ENCODE measurements around the gene TOGARAM2. TPM values are rescaled to one million over a fixed set of nuclear protein-coding genes. Genes with fewer than 3 reads are reported as not detected.

TOGARAM2 gene
- 4.3 and 6.4 TPM in 2 replicates for total RNA-seq

- intact Hi-C loops (cut with micrococcal nuclease): no loop called here
Measured at GRCh38 chr2:28981016-28981441, at the start of gene TOGARAM2. TSS of gene TOGARAM2 (plus strand) at chr2:28981298. CDS start at chr2:28994835, 13,537 bp downstream.

DNA sequence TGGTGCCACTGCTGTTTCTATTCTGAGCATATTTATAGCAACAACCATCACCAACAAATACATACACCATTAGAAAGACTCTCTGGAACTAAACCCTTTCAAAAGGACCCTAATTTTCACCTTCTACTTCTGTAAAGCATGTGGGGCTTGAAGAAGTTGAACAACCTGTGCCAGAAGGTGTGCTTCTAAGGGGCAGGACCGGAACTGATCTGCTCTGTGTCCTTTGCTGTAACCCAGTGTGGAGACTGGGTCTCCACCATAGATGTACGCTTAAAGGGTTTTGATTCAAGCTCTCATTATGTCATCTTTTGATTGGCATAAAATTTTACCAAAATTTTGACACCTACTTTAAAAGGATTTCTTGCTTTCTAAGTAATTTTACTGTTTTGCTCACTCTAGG is 46.3 kb upstream of the TOGARAM2 start:
- intact Hi-C loops (cut with micrococcal nuclease): no loop called here

DNA sequence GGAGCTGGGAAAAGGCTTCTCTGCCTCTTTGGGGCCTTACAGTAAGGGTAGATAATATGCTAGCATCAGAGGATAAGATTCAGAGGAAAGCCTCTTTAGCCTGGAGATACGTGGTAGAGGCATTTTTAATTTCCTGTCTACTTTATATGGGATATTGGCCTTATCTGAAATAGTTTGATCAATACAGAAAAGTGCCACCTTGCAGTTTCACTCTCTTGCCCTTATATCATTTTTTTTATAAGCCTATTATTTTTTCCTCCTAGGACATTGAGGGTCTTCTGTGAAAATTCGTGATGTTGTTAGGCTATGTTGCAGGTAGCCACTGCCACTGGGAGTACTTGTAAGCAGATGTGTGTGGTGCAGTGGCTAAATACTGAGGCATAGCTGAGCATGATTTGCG is 40.1 kb upstream of the TOGARAM2 start:
- intact Hi-C loops (cut with micrococcal nuclease): no loop called here

DNA sequence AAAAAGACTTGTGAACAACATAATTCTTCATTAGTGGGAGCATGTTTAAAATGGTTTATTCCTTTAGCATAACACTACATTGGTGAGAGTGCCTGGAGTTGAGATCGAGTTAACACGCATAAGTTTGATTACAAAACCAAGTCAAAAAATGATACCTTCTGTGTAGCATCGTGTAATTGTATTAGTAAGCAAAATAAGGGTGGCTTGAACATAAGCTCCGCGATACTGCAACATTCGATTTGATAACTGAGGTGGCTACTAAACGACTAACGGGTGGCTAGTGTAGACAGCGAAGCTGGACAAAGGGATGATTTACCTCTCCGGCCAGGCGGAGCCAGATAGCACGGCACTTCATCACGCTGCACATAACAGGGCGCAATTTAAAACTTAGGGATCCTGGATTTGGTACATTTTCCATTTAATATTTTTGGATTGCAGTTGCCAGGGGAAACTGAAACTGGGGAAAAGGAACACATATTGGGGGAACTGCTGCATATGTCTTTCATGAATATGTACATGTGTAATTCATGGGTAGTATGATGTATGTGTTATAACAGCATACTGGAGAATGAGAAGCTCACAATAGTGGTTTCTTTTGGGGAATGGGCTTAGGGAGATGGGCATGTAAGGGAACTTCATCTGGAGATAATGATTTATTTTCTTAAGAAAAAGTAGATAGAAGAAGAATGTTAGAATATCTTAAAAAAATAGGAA is 36.4 kb upstream of the TOGARAM2 start:
- intact Hi-C loops (cut with micrococcal nuclease): no loop called here

GRCh38 chr2:28948160-28948559 is 32.9 kb upstream of the TOGARAM2 start:
- intact Hi-C loops (cut with micrococcal nuclease): no loop called here

GRCh38 chr2:28949190-28949589 is 31.9 kb upstream of the TOGARAM2 start:
- intact Hi-C loops (cut with micrococcal nuclease): no loop called here

DNA sequence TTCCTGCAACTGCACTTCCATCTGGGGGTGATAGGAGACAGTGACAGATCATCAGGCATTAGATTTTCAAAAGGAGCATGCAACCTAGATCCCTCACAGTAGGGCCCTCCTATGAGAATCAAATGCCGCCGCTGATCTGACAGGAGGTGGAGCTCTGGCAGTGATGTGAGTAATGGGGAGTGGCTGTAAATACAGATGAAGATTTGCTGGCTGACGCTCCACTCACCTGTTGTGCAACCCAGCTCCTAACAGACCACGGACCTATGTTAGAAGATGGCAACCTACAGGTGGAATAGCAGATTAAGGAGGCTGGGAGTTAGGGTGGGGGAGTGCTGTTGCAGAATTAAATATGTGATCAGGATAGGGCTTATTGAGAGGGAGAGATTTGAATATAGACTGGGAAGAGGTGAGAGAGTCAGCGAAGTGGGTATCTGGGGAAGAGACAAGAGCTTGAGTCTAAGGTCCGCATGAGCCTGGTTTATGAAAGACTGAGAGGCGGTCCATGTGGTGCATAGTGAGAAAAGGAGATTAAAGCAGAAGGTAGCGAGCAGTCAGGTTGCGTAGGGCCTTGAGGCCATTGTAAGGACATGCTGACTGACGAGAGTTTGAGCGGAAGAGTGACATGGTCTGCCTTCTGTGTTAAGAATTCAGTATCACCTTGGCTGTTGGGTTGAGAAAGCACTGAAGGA is 31.3 kb upstream of the TOGARAM2 start:
- intact Hi-C loops (cut with micrococcal nuclease): loop anchor here (10.0 kb wide), 2 partner anchors 365 to 1125 kb away; no protein-coding TSS in a partner anchor

- intact Hi-C loops (cut with micrococcal nuclease): loop anchor here (10.0 kb wide), 2 partner anchors 364 to 1124 kb away; no protein-coding TSS in a partner anchor
Measured at GRCh38 chr2:28950941-28951630, 30.0 kb upstream of the TOGARAM2 start.

- intact Hi-C loops (cut with micrococcal nuclease): loop anchor here (1.0 to 10.0 kb wide), 4 partner anchors 131 to 1123 kb away; no protein-coding TSS in a partner anchor
Measured at GRCh38 chr2:28951910-28952835, 28.9 kb upstream of the TOGARAM2 start.

DNA sequence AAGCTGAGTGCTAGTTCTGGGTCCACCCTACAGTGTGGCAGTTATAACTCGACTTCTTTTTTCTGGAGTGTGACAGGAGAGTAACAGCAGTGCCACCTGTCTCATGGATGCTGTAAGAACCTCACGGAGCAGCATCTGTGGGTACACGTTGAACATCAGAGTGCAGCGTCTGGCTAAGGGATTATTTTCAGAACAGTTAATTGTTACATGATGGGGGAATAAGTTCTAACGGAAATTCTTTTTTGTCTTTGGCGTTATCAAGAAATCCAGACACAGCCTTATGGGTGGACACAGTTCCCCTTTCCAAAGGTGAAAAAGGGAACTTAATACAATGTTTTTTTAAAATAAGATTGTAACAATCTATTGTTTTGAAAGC is 28.3 kb upstream of the TOGARAM2 start:
- intact Hi-C loops (cut with micrococcal nuclease): loop anchor here (1.0 to 10.0 kb wide), 4 partner anchors 132 to 1122 kb away; no protein-coding TSS in a partner anchor

- intact Hi-C loops (cut with micrococcal nuclease): loop anchor here (10.0 kb wide), 2 partner anchors 359 to 1119 kb away; no protein-coding TSS in a partner anchor
Measured at GRCh38 chr2:28955467-28955866, 25.6 kb upstream of the TOGARAM2 start.

DNA sequence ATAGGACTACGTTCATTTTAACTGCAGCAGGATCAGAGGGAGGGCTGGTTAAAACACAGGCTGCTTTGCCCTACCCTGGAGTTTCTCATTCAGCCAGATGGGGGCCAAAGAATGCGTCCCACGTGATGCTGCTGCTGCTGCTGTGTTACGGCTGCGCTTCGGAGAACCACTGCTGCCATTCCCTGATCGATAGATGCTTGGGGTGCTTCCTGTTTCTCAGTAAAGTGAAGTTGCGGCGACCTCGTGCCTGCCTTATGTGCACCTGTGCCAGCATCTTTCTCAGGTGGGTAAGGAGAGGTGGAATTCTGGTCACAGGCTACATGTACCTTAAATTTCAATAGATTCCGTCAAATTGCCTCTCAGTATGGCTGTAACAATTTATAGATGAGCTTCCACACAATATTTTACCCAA is 24.7 kb upstream of the TOGARAM2 start:
- intact Hi-C loops (cut with micrococcal nuclease): loop anchor here (10.0 kb wide), 2 partner anchors 358 to 1118 kb away; no protein-coding TSS in a partner anchor

DNA sequence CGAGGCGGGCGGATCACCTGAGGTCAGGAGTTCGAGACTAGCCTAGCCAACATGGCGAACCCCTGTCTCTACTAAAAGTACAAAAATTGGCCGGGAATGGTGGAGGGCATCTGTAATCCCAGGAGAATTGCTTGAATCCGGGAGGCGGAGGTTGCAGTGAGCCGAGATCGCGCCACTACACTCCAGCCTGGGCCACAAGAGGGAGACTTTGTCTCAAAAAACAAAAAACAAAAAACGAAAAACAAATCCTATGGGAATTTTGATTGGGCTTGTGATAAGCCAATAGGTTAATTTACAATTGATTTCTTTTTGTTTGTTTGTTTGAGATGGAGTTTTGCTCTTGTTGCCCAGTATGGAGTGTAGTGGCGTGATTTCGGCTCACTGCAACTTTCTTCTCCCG is 24.2 kb upstream of the TOGARAM2 start:
- intact Hi-C loops (cut with micrococcal nuclease): loop anchor here (10.0 kb wide), 2 partner anchors 358 to 1118 kb away; no protein-coding TSS in a partner anchor

- intact Hi-C loops (cut with micrococcal nuclease): loop anchor here (1.0 to 10.0 kb wide), 7 partner anchors 56 to 1116 kb away; no protein-coding TSS in a partner anchor
Measured at GRCh38 chr2:28958689-28959088, 22.4 kb upstream of the TOGARAM2 start.

GRCh38 chr2:28960401-28960800 is 20.7 kb upstream of the TOGARAM2 start:
- intact Hi-C loops (cut with micrococcal nuclease): no loop called here

DNA sequence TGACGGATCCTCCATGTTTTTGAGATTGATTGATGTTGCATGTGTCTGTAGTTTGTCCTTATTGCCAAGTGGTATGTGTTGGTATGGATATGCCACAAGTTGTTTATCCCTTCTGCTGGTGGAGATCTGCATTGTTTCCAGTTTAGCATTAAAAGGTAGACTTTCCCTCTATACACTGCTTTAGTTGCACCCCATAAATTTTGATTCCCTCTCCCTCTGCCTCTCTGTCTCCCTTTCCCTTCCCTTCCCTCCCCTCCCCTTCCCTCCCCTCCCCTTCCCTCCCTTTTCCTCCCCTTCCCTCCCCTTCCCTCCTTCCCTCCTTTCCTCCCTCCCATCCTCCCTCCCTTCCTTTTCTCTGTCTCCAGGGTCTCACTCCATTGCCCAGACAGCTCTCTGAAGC is 18.6 kb upstream of the TOGARAM2 start:
- intact Hi-C loops (cut with micrococcal nuclease): no loop called here

GRCh38 chr2:28970464-28971160 is 10.5 kb upstream of the TOGARAM2 start:
- intact Hi-C loops (cut with micrococcal nuclease): no loop called here

DNA sequence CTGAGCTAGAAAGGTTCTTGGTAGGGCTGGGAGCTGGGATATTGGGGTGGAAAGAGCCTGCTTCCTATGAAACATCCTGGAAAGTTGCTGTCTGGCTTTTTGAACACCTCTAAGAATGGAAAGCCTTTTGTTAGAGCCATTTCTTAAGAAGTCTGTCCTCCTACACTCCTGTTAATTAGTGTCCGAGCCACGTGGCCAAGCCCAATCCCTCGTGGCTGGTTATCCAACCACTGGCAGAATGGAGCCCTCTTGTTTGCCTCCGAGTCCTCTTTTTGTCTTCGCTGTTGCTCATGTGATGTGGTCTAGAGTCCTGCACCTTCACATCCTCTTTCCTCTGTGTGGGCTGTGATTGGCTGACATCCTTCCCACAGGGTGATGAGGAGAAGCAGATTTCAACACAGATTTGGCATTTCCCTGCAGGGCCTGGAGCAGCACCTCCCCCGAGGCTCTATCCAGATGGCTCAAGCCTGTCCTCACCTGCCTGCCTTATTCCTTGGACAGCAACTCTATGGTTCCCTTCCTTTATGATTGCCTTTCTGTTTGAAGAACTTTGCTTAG is 8.2 kb upstream of the TOGARAM2 start:
- intact Hi-C loops (cut with micrococcal nuclease): no loop called here

DNA sequence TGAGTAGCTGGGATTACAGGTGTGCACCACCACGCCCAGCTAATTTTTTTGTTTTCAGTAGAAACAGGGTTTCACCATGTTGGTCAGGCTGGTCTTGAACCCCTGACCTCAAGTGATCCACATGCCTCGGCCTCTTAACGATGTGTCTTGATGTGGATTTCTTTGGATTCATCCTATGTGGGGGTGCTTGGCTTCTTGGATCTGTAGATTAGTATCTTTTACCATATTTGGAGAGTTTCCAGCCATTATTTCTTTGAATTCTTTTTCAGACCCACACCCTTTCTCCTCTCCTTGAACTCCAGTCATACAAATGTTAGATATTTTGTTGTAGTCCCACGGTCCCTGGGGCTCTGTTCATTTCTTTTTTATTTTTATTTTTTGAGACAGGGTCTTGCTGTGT is 6.8 kb upstream of the TOGARAM2 start:
- intact Hi-C loops (cut with micrococcal nuclease): no loop called here

GRCh38 chr2:28975671-28976070 is 5.4 kb upstream of the TOGARAM2 start:
- intact Hi-C loops (cut with micrococcal nuclease): no loop called here

Data from T-helper 1 cell treated with Interleukin-12 subunit alpha and Interleukin-12 subunit beta and Interleukin-4 antibody, amounts not matched to agents 30 ng/mL and 1 ng/mL, for 36 hours (primary cell).